Adrenal gland (tissue), 5 donors: Measurements from ENCODE around the gene MIER3.

Source experiments
- POLR2A ChIP-seq, 2 donors: fragments of 450-650 bp; IDR thresholded peaks; one replicate each; pipeline ENCODE4 v1.6.1; 2017; ENCODE audit warnings: antibody characterized with exemption in 2 of 2, mild to moderate bottlenecking in 2 of 2, moderate library complexity in 1 of 2
- TF ChIP-seq, protein P1 (sequence below), 6 experiments: fragments of 450-650 bp in 4 of 6; fragments of 200-600 bp in 2 of 6; sonication (generic) in 1 of 6; IDR thresholded peaks; 1 replicate in 5 of 6; 2 replicates in 1 of 6; pipeline versions ENCODE4 v1.5.1 to v1.8.0; 2016 to 2021; ENCODE audit warnings: antibody characterized with exemption in 6 of 6, mild to moderate bottlenecking in 2 of 6, moderate library complexity in 1 of 6
- donor health status: DM: no; HTN: no; CAD: no.

DNA sequence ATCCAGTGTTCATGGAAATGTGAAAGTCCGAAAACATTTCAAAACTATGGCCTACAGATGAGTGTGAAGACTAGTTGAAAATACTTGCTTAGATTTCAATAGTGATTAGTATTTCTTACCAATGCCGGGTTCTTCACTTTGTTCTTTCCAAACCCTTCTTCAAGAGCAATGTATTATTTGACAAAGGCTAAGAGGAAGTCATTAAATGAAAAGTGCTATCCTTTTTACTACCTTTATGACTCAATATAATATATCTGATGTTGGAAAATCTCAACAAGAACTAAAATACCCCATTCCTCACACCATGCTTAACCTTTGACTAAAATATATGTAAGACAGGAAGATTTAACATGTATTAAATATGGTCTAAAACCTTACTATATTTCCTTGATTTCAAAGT is 6.7 kb upstream of the MIER3 start:
- TF ChIP-seq, protein P1, sequence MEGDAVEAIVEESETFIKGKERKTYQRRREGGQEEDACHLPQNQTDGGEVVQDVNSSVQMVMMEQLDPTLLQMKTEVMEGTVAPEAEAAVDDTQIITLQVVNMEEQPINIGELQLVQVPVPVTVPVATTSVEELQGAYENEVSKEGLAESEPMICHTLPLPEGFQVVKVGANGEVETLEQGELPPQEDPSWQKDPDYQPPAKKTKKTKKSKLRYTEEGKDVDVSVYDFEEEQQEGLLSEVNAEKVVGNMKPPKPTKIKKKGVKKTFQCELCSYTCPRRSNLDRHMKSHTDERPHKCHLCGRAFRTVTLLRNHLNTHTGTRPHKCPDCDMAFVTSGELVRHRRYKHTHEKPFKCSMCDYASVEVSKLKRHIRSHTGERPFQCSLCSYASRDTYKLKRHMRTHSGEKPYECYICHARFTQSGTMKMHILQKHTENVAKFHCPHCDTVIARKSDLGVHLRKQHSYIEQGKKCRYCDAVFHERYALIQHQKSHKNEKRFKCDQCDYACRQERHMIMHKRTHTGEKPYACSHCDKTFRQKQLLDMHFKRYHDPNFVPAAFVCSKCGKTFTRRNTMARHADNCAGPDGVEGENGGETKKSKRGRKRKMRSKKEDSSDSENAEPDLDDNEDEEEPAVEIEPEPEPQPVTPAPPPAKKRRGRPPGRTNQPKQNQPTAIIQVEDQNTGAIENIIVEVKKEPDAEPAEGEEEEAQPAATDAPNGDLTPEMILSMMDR (IDR thresholded peaks at IDR 0.05), result no peak
- no peak for TF ChIP-seq POLR2A (IDR thresholded peaks at IDR 0.05)
